Suprapubic skin (tissue), 4 donors: ENCODE results near the gene SERPINA1. TPM values are rescaled to one million over a fixed set of nuclear protein-coding genes. Genes with fewer than 3 reads are reported as not detected.

Experiments used
- DNase-seq, 2 donors: peaks; one replicate each; pipeline ENCODE4 v3.0.0-alpha.2; 2019; ENCODE audit warnings: low spot score in 2 of 2
- H3K27ac ChIP-seq: fragments of 200-600 bp; sonication (generic); one replicate; pipeline ENCODE4 v1.5.1; 2019
- H3K27me3 ChIP-seq: fragments of 200-600 bp; sonication (generic); one replicate; pipeline ENCODE4 v1.5.1; 2019
- H3K36me3 ChIP-seq: fragments of 200-600 bp; sonication (generic); one replicate; pipeline ENCODE4 v1.5.1; 2019
- H3K4me1 ChIP-seq: fragments of 200-600 bp; sonication (generic); one replicate; pipeline ENCODE4 v1.5.1; 2019
- H3K4me3 ChIP-seq: fragments of 200-600 bp; sonication (generic); one replicate; pipeline ENCODE4 v1.5.1; 2019; ENCODE audit warnings: mild to moderate bottlenecking
- H3K9me3 ChIP-seq: fragments of 200-600 bp; sonication (generic); one replicate; pipeline ENCODE4 v1.5.1; 2019
- EP300 ChIP-seq: sonication (generic); formaldehyde crosslinking; IDR thresholded peaks from one replicate; pipeline ENCODE4 v1.6.1; 2017; ENCODE audit warnings: antibody characterized with exemption
- POLR2A ChIP-seq, 2 donors: fragments of 450-650 bp; IDR thresholded peaks; one replicate each; pipeline ENCODE4 v1.6.1; 2017; ENCODE audit warnings: antibody characterized with exemption in 2 of 2, mild to moderate bottlenecking in 2 of 2, moderate library complexity in 2 of 2
- POLR2AphosphoS5 ChIP-seq, 3 donors: sonication (generic); formaldehyde crosslinking; IDR thresholded peaks; one replicate each; pipeline ENCODE4 v1.6.1; 2017; ENCODE audit warnings: antibody characterized with exemption in 3 of 3
- WGBS: methylation state at CpG from one replicate; pipeline ENCODE4 v1.1.5; 2018; 5-methylcytosine and 5-hydroxymethylcytosine counted together
- total RNA-seq, 4 donors: library from RNA; depleted of rRNA; stranded (reverse); fragments of >200 nt; gene quantifications; one replicate each; pipeline ENCODE4 v1.1.0, GENCODE V29; 2016
- TF ChIP-seq, protein P1 (sequence below), 2 donors: fragments of 200-600 bp in 1 of 2; fragments of 450-650 bp in 1 of 2; sonication (generic) in 1 of 2; IDR thresholded peaks; one replicate each; pipeline ENCODE4 v1.5.1; 2016 to 2019; ENCODE audit warnings: antibody characterized with exemption in 2 of 2, mild to moderate bottlenecking in 1 of 2, moderate library complexity in 1 of 2

SERPINA1 gene
- 10 to 100 TPM in 1 of 4 donors, 1 to 10 TPM in 3; 4.7 to 62.4 (median 7.5) TPM for total RNA-seq

DNA sequence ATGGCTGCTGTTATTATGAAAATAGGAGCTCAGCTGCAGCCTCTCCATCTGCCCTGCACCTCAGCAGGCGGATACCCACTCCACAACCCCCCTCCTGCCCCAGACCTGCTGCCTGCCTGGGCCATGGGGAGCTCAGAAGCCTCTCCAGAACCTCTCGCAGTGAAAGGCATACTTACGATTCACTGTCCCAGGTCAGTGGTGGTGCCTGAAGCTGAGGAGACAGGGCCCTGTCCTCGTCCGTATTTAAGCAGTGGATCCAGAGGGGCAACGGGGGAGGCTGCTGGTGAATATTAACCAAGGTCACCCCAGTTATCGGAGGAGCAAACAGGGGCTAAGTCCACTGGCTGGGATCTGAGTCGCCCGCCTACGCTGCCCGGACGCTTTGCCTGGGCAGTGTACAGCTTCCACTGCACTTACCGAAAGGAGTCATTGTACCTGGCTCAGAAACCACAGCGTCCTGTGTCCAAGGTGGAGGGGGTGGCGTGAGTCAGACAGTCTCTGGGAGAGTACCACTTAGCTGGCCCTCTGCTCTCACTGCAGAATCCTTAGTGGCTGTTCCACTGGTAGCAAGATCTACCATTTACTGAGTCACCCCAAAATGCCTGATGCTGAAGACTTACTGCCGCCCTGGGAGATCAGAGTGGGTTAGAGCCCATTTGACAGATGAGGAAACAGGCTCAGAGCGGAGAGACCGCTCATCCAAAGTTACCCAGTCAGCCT, at the start of gene SERPINA1:
TSS of gene SERPINA1 (minus strand) at position 219 of the 720 bp plus-strand sequence. CDS start 5,365 bp downstream, outside the sequence.
- Histone ChIP-seq H3K36me3 (no peaks in the 10 kb centered on the region), H3K4me3 (no peak within 1 kb of the TSS), H3K9me3 (no peaks in the 10 kb centered on the region), H3K4me1 (peaks cover 7% of the 10 kb centered on the region), H3K27ac (no peak within 1 kb of the TSS), H3K27me3 (no peaks in the 10 kb centered on the region)
- DNase-seq, result no peak
- TF ChIP-seq POLR2A (IDR thresholded peaks at IDR 0.05), result no peak
- TF ChIP-seq, protein P1, sequence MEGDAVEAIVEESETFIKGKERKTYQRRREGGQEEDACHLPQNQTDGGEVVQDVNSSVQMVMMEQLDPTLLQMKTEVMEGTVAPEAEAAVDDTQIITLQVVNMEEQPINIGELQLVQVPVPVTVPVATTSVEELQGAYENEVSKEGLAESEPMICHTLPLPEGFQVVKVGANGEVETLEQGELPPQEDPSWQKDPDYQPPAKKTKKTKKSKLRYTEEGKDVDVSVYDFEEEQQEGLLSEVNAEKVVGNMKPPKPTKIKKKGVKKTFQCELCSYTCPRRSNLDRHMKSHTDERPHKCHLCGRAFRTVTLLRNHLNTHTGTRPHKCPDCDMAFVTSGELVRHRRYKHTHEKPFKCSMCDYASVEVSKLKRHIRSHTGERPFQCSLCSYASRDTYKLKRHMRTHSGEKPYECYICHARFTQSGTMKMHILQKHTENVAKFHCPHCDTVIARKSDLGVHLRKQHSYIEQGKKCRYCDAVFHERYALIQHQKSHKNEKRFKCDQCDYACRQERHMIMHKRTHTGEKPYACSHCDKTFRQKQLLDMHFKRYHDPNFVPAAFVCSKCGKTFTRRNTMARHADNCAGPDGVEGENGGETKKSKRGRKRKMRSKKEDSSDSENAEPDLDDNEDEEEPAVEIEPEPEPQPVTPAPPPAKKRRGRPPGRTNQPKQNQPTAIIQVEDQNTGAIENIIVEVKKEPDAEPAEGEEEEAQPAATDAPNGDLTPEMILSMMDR (IDR thresholded peaks at IDR 0.05), result no peak
- TF ChIP-seq EP300, result no peak
- no peak for TF ChIP-seq POLR2AphosphoS5 (IDR thresholded peaks at IDR 0.05)
- WGBS, result 97% methylated on average over 9 of the region's 18 CpGs

DNA sequence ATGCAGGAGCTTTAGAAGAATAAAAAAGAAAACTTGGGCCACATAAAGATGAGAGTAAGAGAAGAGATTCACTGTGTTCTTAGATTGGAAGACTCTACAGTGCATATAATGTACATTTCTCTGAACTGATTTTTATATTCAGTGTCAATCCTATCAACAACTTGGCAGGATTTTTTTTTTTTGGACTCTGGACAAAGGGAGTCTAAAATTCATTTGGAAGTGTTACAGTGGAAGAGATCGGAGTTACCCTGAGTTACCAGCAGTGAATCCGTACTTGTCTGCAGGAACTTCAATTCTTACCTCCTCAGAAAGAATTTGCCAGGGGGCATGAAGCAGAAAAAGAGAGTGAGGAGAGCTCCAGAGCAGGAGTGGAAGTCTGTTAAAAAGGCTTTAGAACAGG, 40.2 kb upstream of the SERPINA1 start:
- H3K27me3 ChIP-seq, result peaks cover 5% of the 10 kb centered on the region
- WGBS, result 47% methylated on average over 2 of the region's 2 CpGs
- no peak for DNase-seq
- H3K9me3 ChIP-seq, result no peaks in the 10 kb centered on the region
- H3K4me3 ChIP-seq, result no peak overlapping the region
- no peak overlapping the region for H3K27ac ChIP-seq
- peaks cover 4% of the 10 kb centered on the region for H3K4me1 ChIP-seq
- H3K36me3 ChIP-seq, result no peaks in the 10 kb centered on the region
- TF ChIP-seq POLR2AphosphoS5 (IDR thresholded peaks at IDR 0.05) (no peak), POLR2A (IDR thresholded peaks at IDR 0.05) (no peak), EP300 (no peak)
- TF ChIP-seq, protein P1 (IDR thresholded peaks at IDR 0.05), result no peak

DNA sequence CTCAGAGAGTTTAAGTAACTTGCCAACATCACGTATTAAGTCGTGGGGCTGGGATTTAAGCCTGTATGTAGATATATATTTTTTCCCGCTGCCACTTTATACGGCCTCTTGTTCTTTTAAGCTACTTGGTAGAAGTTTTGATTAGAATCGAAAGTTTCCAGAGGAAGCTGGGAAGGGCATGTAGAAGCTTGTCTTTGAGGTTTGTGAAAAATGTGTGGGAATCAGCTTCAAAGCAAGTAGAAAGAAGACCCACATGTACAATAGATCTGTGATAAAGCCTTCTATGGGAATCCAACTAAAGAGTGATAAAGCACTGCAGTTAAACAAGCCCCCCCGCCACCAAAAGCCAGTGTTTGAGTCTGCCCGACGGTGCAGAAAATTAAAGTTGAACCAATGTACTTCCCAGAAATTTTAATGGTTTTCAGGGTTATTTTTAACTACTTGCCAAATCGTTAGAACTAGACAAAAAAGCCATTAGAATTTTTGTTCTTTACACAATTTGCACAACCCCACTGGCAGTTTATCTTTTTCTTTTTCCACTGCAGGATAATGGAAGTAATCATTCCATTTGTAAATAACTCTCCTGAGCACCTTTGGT, 38.7 kb upstream of the SERPINA1 start:
- TF ChIP-seq POLR2A (IDR thresholded peaks at IDR 0.05) (no peak), POLR2AphosphoS5 (IDR thresholded peaks at IDR 0.05) (no peak)
- TF ChIP-seq, protein P1 (IDR thresholded peaks at IDR 0.05), result no peak
- DNase-seq, result no peak
- WGBS, result 46% methylated on average over 9 of the region's 9 CpGs

DNA sequence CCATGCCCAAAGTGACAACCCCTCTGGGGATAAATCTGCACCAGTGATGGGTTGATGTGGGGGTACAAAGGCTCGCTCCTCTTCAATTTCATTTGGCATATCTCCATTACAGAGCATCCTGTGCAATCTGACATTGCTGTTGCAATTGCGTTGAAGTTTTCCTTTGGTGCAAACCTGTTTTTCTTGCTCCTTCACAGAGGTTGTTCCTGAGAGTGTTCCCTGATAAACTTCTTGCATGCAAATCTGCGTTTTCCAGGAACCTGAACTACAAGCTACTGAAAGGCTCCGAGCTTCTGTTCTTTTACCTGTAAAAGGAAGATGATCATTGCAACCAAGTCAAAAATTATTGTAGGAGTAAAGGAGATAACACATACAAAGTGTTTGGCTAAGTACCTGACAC, 38.1 kb upstream of the SERPINA1 start:
- 59% methylated on average over 4 of the region's 4 CpGs for WGBS
- DNase-seq, result no peak
- H3K36me3 ChIP-seq, result no peaks in the 10 kb centered on the region

More for the DNA sequence above, 38.7 kb upstream of the SERPINA1 start:
- peaks cover 4% of the 10 kb centered on the region for H3K4me1 ChIP-seq
- H3K27ac ChIP-seq, result no peak overlapping the region
- no peaks in the 10 kb centered on the region for H3K36me3 ChIP-seq
- H3K9me3 ChIP-seq, result no peaks in the 10 kb centered on the region
- H3K4me3 ChIP-seq, result no peak overlapping the region
- peaks cover 5% of the 10 kb centered on the region for H3K27me3 ChIP-seq

DNA sequence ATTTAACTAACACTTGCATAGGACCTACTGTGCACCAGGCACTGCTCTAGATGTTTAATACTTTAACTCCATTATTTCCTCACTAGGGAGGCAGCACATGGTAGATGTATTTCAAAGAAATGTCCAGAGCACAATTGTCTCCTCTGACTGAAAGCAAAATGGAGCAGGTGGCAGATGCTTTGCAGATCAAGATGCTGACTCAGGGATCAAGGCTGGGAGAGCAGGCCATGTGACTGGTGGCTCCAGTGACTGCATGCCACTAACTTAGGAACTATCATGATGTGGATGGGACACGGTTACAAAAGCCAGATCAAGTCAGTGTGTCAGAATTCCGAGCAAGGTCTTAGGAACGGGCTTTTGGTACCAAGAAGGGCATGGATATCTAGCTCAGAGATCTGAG, 36.0 kb upstream of the SERPINA1 start:
- no peak for TF ChIP-seq POLR2A (IDR thresholded peaks at IDR 0.05)
- no peaks in the 10 kb centered on the region for H3K9me3 ChIP-seq
- H3K4me3 ChIP-seq, result no peak overlapping the region
- no peak overlapping the region for H3K27ac ChIP-seq
- H3K27me3 ChIP-seq, result peaks cover 5% of the 10 kb centered on the region
- H3K4me1 ChIP-seq, result peaks cover 4% of the 10 kb centered on the region
- no peaks in the 10 kb centered on the region for H3K36me3 ChIP-seq
- no peak for DNase-seq
- 82% methylated on average over 3 of the region's 3 CpGs for WGBS

More for the DNA sequence above, 38.1 kb upstream of the SERPINA1 start:
- Histone ChIP-seq H3K4me3 (no peak overlapping the region), H3K4me1 (peaks cover 4% of the 10 kb centered on the region), H3K27ac (no peak overlapping the region), H3K9me3 (no peaks in the 10 kb centered on the region), H3K27me3 (peaks cover 5% of the 10 kb centered on the region)
- TF ChIP-seq POLR2A (IDR thresholded peaks at IDR 0.05), result no peak

DNA sequence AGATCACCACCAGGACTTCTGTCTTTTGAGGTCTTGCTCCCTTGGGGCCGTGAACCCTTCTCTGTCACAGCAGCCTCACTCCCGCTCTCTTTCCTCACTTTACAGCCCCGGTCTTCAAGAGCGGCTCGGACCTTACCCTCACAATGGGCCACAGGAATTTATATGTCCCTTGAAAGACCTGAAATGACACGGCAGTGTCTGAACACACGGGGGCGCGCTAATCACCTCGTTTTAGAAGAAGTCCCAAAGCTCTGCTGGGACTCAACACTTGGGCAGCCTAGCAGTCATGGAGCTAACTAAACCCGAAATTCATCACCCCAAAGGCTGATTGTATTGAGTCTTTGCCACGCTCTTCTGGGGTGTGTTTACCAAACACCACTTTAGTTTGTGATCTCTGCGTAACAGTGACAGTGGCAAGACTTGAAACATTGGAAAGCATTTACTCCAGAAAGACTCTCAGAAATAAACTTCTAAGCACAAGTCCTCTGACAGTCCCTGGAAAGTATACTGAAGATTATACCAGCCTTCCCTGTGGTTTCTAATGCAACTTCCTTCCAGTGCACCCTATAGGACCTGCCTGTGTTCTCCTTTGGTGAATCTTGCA, 35.2 kb upstream of the SERPINA1 start:
- no peak overlapping the region for H3K27ac ChIP-seq
- TF ChIP-seq POLR2AphosphoS5 (IDR thresholded peaks at IDR 0.05), result no peak
- TF ChIP-seq, protein P1 (IDR thresholded peaks at IDR 0.05), result peak in 1 of 2 donors; percentile 58
- H3K27me3 ChIP-seq, result no peaks in the 10 kb centered on the region
- H3K9me3 ChIP-seq, result no peaks in the 10 kb centered on the region
- peak; percentile 70 to 82 for DNase-seq
- H3K4me3 ChIP-seq, result no peak overlapping the region
- H3K4me1 ChIP-seq, result peaks cover 4% of the 10 kb centered on the region
- H3K36me3 ChIP-seq, result no peaks in the 10 kb centered on the region
- WGBS, result 17% methylated on average over 13 of the region's 13 CpGs
